Stimulated activated CD8-positive, alpha-beta memory T cell treated with anti-CD3 and anti-CD28 coated beads, Interleukin-15, amount 100 ng/mL, for 24 hours (primary cell): ENCODE data around the gene ZFX.

Experiments
- DNase-seq: peaks from one replicate; pipeline ENCODE4 v3.0.0-alpha.2; 2020; ENCODE audit warnings: low read depth

The ZFX gene

DNA sequence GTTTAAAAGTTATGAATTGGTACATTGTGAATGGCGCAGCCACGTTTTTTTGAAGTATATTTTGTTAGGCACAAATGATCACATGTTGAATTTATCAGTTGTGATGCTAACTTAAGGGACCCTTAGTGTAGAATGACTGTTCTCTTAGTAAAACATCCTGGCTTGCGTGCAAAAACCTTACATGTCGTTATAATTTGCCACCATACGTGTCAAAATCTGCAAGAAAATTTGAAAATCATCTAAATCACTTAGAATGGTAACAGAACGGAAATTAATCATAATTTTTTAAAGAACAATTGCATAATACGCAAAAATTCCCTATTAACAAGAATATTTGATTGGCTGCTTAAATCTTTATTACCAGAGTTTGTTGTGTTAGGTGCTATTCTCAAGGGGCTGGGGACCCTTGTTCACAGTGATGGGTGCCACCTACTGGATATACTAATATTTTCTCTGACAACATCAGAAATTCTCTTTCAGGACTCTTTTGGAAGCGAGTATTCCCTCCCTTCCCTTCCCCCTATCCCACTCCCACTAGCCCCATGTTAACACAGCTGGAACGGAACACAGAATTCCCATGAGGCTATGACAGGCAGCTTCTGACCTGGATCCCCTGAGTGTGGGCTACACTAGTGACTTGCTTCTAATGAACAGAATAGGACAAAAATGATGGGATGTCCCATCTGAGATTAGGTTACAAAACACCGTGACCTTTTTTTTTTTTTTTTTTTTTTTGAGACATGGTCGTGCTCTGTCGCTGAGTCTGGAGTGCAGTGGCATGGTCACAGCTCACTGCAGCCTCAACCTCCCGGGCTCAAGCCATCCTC is 92.5 kb downstream of the ZFX start:
- DNase-seq: no peak

- no peak for DNase-seq
Observed at GRCh38 chrX:24242649-24243175, 93.2 kb downstream of the ZFX start.

GRCh38 chrX:24243188-24243587 is 93.7 kb downstream of the ZFX start:
- DNase-seq: no peak

GRCh38 chrX:24243692-24244091 is 94.2 kb downstream of the ZFX start:
- no peak for DNase-seq

DNA sequence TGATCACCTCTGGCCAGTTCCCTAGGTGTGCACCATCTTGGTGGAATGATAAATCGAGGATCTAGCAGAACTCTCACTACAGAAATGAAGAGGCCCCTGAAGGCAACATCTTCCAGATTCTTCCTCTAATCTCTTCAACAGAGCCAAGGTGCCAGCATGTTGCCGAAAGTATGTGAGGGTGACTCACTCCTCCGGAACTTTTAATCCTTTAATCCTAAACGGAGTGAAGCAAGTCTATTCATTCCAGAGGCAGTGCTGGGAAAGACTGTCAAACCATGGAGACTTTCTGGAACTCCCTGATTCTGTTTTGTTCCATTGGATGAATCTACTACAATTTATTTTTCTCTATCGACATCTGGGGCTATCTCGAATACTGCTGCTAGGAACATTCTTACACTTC is 95.7 kb downstream of the ZFX start:
- DNase-seq: no peak

GRCh38 chrX:24248042-24248441 is 98.5 kb downstream of the ZFX start:
- DNase-seq: no peak

DNA sequence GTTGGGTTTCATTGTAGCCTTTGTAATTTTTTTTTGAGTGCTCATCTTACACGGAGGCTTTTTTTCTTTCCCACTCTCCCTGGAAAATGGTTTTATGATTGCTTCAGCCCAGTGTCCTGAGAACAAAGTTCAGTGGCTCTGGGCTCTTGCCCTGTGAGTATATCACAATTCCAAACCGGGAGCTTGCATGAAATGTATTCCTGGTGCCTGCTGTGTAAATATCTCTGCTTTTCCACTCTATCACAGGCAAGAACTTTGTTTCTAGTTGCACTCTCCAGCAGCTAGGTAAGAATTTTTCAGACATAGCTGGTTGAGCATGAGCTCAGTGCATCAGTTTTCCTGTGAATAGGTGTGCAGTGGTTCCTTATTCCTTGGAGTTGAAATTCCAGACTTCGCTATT is 103.5 kb downstream of the ZFX start:
- no peak for DNase-seq

GRCh38 chrX:24253469-24253868 is 103.9 kb downstream of the ZFX start:
- no peak for DNase-seq

- DNase-seq: no peak
Observed at GRCh38 chrX:24257011-24257410, 107.5 kb downstream of the ZFX start.

DNA sequence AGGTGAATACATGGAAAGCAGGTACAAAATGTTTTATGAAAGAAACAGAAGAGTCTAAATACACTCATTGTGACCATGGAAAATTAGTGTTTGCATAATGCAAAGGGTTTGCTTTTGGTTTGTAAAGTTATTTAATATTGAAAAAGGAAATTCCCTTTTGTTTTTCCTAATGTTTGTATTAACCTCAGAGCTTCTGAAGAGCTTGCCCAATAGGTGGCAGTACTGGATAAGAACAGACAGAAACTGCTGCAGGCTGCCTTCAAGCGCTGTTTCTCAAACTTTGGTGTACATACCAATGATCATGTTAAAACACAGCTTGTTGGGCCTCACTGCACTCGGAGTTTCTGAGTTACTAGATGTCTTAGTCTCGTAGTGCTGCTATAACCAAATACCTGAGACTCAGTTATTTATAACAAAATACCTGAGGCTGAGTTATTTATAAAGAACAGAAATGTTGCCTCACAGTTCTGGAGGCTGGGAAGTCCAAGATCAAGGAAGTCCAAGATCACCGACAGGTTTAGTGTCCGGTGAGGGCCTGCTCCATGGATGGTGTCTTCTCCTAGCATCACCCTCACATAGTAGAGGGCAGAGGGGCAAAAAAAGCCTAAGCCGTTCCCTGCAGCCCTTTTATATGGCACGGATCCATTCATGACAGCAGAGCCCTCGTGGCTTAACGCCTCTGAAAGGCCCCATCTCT is 110.2 kb downstream of the ZFX start:
- no peak for DNase-seq

GRCh38 chrX:24260842-24261550 is 111.5 kb downstream of the ZFX start:
- DNase-seq: no peak

DNA sequence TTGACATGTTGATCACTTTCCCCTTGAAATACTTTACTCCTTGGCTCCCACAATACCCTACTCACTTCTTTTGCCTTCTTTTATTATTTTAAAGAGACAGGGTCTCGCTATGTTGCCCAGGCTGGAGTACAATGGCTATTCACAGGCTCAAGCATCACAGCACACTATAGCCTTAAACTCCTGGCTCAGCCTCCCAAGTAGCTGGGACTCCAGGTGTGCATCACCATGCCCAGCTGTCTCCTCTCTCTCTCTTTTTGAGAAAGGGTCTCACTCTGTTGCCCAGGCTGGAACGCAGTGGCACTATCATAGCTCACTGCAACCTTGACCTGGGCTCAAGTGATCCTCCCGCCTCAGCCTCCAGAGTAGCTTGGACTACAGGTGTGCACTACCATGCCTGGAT is 112.8 kb downstream of the ZFX start:
- DNase-seq: no peak

- no peak for DNase-seq
Observed at GRCh38 chrX:24264383-24264782, 114.9 kb downstream of the ZFX start.
